GM15510 (cell line): ENCODE measurements around the gene HIVEP3.

Experiments
- POLR2A ChIP-seq: IDR thresholded peaks from 3 replicates; pipeline ENCODE4 v1.6.1; 2011; ENCODE audit warnings: borderline replicate concordance; ENCODE audit not compliant: insufficient read length; ENCODE audit errors: extremely low read depth

HIVEP3 gene

DNA sequence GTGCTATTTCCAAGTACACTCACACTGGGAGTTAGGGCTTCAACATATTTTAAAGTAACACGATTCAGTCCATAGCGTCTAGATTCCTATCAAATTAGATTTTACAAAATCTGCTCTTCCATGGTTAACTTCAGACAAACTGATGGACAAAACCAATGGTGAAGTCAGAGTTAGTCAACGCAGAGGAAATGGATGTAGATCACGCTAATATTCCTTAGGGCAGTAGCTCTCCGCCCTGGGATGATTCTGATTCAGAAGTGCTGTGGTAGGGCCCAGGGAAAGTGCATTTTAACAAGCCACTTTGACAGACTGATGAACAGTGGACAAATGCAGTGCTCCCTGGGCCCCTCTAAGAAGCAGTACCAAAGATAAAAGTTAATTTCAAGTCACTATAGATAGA, 83.2 kb downstream of the HIVEP3 start:
- TF ChIP-seq POLR2A: no peak

- no peak for TF ChIP-seq POLR2A
Measured at GRCh38 chr1:41833519-41834000, 85.2 kb downstream of the HIVEP3 start.

DNA sequence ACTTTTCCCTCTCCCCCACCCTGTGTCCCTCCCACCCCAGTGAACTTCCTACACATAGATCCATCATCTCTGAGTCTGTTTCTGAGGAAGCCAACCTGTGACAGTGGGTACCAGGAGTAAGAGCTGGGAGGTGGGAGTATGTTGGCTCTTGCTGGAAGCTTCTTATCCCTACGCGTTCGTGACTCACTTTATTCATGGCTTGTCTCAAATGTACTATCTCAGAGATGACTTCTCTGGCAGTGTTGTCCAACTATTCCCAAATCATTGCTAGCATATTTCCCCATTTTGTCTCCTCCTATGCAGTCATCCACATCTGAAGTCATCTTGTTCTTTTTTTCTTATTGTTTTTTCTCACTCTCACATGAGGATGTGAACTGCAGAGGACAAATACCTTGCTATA, 88.0 kb downstream of the HIVEP3 start:
- no peak for TF ChIP-seq POLR2A

- TF ChIP-seq POLR2A: no peak
Measured at GRCh38 chr1:41827991-41828570, 90.6 kb downstream of the HIVEP3 start.

GRCh38 chr1:41823471-41823870, 95.3 kb downstream of the HIVEP3 start:
- TF ChIP-seq POLR2A: no peak

DNA sequence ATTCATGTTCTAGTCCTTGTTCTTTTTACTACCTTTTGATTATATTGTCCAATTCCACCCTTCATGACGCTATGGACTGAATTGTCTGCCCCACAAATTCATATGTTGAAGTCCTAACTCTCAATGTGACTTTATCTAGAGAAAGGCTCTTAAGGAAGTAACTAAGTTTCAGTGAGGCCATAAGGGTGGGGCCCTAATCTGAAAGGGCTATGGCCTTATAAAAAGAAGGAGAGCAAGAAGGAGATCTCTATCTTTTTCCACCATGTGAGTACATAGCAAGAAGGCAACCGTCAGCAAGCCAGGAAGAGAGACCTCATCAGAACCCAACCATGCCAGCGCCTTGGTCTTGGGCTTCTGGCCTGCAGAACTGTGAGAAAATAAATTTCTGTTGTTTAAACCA, 95.9 kb downstream of the HIVEP3 start:
- no peak for TF ChIP-seq POLR2A

- TF ChIP-seq POLR2A: no peak
Measured at GRCh38 chr1:41819843-41820242, 98.9 kb downstream of the HIVEP3 start.

DNA sequence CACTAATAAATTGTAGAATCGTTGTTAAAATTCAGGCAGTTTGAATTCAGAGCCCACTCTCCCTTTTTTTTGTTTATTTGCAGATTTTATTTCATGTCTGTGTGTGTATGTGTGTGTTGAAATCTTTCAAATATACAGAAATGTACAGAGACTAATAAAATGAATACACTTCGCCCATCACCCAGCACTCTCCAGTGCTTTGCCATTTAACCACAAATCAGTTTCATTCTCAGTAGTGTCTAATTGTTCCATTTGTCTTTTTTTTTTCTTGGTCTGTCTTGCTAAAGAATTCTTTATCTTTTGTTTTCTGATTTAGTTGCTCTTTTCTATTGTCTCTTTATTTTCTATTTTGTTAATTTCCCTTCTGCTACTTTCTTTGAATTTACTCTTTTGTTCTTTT, 99.7 kb downstream of the HIVEP3 start:
- no peak for TF ChIP-seq POLR2A

DNA sequence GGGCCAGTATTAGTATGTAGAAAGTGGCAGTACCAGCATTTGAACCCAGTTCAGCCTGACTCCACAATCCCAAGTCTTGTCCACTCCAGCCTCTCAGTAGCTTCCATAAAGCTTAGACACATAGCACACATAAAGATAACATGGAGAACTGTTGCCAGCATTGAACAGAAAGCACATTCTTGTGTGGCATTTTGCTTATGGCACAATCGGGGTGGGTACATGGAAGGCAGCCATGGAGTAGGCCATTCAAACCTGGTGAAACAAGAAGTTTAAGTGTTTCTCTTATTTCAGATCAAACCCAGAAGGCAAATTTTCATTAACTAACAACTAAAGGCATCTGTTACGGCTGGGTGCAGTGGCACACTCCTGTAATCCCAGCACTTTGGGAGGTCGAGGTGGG, 102.7 kb downstream of the HIVEP3 start:
- TF ChIP-seq POLR2A: no peak

DNA sequence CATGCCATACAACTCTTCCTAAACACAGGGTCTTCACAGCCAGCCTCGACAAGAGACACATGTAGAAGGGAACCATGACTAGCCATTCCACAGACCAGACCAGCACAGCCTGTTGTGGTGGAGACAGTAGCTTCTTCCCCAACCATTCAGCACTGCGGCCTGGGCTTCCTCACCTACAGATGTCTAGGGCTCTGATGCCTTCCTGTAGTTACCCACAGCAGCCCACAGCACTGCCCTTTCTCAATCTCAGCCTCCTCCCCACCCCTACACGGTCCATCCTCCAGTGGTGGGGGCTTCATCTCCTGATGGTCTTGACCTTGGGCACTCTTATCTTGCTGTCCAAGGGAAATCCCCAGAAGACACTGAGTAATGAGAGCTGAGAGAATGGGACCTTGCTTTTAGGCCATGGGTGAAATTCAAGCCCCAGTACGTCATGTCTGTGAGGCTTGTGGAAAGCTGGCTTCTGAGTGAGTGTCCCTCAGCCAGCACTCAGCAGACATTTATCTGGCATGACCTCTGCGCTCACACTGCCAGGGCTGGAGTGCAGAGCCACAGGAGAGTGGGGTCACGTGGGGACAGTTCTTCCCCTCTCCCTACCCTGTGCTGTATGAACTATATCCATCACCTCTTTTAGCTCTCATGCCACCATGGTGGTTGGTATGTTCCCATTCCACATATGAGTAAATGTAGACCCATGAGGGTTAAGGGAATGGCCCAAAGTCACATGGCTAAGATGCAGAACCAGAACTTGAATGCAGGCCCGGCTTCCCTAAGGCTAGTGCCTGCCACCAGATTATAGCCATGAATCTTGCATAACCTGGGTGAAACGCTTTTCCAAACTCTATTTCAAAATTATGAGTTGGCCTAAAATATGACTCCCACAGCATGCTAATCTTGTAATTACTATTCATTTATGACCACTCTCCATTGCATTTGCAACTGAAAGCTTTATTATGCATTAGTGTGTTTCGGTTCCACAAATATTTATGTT, 104.7 kb downstream of the HIVEP3 start:
- TF ChIP-seq POLR2A: no peak

GRCh38 chr1:41813226-41813625, 105.5 kb downstream of the HIVEP3 start:
- no peak for TF ChIP-seq POLR2A

DNA sequence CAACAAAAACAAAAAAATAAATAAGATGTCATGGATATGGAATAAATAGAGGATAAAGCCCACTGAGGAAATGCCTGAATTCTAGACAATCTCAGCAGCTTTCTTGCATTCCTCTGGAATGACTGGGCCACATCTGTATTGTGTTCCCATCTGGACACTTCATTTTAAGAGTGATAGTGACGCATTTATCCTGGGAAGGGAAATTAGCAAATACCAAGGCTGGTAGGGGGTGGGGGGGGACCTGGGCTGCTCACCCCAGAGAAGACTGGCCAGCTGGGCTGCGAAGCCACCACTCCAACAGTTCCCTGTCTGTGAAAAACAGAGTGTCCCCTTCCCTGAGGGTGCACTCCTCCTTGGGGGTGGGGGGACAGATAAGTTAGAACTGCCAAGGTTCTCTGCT, 106.3 kb downstream of the HIVEP3 start:
- TF ChIP-seq POLR2A: no peak

GRCh38 chr1:41812051-41812450, 106.7 kb downstream of the HIVEP3 start:
- TF ChIP-seq POLR2A: no peak

DNA sequence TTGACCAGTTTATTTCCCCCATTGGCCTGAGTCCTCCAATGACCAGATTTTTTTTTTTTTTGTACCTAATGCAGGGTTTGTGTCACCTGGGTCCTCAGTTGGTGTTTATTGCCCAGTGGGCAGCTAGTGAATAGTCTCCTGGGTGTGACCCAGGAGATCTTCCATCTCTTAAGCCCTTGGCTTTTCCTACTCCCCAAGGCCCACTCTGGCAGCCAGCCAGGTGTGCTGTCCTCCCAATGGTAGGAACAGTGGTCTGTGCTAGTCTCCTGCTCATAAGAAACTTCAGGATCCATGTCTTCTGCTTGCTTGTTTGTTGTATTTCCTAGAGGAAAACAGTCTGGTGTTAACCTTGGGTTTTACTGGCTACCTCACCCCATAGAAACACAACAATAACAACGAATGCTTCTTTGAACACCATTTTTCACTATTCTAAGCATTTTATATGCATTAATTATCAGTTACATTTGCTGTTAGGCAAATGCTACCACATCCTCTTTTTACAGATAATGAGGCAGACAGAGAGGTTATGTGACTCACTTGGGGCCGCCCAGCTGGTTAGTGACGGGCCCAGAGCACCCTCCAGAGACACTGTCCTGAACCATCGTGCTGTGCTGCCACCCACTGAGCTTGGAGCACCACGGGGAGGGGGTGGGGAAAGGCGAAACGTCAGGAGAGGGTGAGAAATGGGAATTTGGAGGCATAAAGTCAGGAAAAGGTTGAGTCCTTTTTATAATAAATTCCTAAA, 107.5 kb downstream of the HIVEP3 start:
- no peak for TF ChIP-seq POLR2A

DNA sequence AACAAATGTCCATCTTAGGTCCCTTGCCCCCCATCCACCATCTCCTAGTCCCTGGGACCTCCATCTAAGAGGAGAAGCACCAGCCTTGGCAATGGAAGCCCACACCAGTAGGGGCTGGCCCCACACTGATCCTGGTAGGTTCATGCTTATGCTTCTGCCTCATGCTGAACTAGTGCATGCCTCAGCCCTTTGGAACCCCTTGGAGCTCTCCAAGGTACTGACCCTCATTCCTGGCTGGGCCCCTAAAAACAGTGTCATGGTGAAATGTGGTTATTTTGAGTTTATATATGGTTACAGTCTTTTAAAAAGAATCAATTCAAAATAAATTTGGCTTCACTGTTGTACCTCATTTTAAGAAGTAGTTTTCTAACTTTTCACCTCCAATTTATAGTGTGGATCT, 108.3 kb downstream of the HIVEP3 start:
- TF ChIP-seq POLR2A: no peak
